ENCODE data around the gene PDE3A. TPM values are rescaled to one million over a fixed set of nuclear protein-coding genes. Genes with fewer than 3 reads are reported as not detected.

PDE3A gene
- total and polyA plus RNA-seq, 3 donors from 2014 or later, result 1.6 to 4.8 (median 2.7) TPM

GRCh38 chr12:20440408-20440807 is 72.1 kb downstream of the PDE3A start:
- DNase-seq, result no peak
- WGBS, 2 donors, result 34 to 64% methylated on average over 1 of the region's 1 CpG
- TF ChIP-seq, protein P1, sequence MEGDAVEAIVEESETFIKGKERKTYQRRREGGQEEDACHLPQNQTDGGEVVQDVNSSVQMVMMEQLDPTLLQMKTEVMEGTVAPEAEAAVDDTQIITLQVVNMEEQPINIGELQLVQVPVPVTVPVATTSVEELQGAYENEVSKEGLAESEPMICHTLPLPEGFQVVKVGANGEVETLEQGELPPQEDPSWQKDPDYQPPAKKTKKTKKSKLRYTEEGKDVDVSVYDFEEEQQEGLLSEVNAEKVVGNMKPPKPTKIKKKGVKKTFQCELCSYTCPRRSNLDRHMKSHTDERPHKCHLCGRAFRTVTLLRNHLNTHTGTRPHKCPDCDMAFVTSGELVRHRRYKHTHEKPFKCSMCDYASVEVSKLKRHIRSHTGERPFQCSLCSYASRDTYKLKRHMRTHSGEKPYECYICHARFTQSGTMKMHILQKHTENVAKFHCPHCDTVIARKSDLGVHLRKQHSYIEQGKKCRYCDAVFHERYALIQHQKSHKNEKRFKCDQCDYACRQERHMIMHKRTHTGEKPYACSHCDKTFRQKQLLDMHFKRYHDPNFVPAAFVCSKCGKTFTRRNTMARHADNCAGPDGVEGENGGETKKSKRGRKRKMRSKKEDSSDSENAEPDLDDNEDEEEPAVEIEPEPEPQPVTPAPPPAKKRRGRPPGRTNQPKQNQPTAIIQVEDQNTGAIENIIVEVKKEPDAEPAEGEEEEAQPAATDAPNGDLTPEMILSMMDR (IDR thresholded peaks at IDR 0.05), result no peak
- TF ChIP-seq POLR2A (IDR thresholded peaks at IDR 0.05), result no peak
- Histone ChIP-seq H3K9me3 (no peaks in the 10 kb centered on the region), H3K27me3 (no peaks in the 10 kb centered on the region), H3K4me3 (no peak overlapping the region), H3K4me1 (no peaks in the 10 kb centered on the region), H3K36me3 (ENCODE audit: low read depth, missing control alignments) (no peaks in the 10 kb centered on the region), H3K27ac (no peak overlapping the region)
- intact Hi-C loops (cut with DNase I; ENCODE audit: low total_unique reads), result no loop called here

GRCh38 chr12:20442322-20442721 is 74.0 kb downstream of the PDE3A start:
- intact Hi-C loops (cut with DNase I; ENCODE audit: low total_unique reads), result no loop called here
- 78 to 85% methylated on average over 6 of the region's 6 CpGs for WGBS, 2 donors
- no peak for TF ChIP-seq POLR2A (IDR thresholded peaks at IDR 0.05)
- TF ChIP-seq, protein P1 (IDR thresholded peaks at IDR 0.05), result no peak
- no peaks in the 10 kb centered on the region for H3K4me1 ChIP-seq
- H3K36me3 ChIP-seq (ENCODE audit: low read depth, missing control alignments), result no peaks in the 10 kb centered on the region
- H3K9me3 ChIP-seq, result no peaks in the 10 kb centered on the region
- no peak for DNase-seq
- H3K4me3 ChIP-seq, result no peak overlapping the region
- no peaks in the 10 kb centered on the region for H3K27me3 ChIP-seq
- no peak overlapping the region for H3K27ac ChIP-seq

- no peaks in the 10 kb centered on the region for H3K27me3 ChIP-seq
- 89% methylated on average over 3 of the region's 3 CpGs for WGBS, 2 donors
- H3K27ac ChIP-seq, result no peak overlapping the region
- TF ChIP-seq, protein P1 (IDR thresholded peaks at IDR 0.05), result no peak
- TF ChIP-seq POLR2A (IDR thresholded peaks at IDR 0.05), result no peak
- DNase-seq, result no peak
- H3K9me3 ChIP-seq, result no peaks in the 10 kb centered on the region
- H3K4me3 ChIP-seq, result no peak overlapping the region
- no peaks in the 10 kb centered on the region for H3K4me1 ChIP-seq
- H3K36me3 ChIP-seq (ENCODE audit: low read depth, missing control alignments), result no peaks in the 10 kb centered on the region
- intact Hi-C loops (cut with DNase I; ENCODE audit: low total_unique reads), result no loop called here
Observed at GRCh38 chr12:20443255-20443654, 74.9 kb downstream of the PDE3A start.

DNA sequence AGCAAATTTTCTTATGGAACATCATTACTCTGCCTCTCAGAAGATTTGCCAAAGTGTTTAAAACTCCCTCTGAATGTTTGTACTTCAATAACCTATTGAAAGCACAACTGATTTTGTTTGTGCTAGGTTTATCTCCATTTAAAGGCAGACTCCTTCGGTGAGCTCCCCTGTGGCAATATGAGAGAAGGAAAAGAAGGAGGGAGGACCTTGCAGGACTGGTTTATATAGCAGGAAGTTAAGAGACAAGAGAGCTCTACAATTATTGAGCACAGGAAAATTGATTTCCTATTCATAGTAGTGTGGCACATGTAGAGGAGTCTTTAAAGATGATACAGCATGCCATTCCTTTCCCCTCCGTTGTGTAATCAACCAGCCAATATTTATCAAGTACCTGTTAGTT is 75.5 kb downstream of the PDE3A start:
- intact Hi-C loops (cut with DNase I; ENCODE audit: low total_unique reads), result no loop called here
- Histone ChIP-seq H3K36me3 (ENCODE audit: low read depth, missing control alignments) (no peaks in the 10 kb centered on the region), H3K27ac (no peak overlapping the region), H3K9me3 (no peaks in the 10 kb centered on the region), H3K4me3 (no peak overlapping the region), H3K27me3 (no peaks in the 10 kb centered on the region), H3K4me1 (no peaks in the 10 kb centered on the region)
- WGBS, 2 donors, result 78 to 83% methylated on average over 2 of the region's 2 CpGs
- TF ChIP-seq POLR2A (IDR thresholded peaks at IDR 0.05), result no peak
- TF ChIP-seq, protein P1 (IDR thresholded peaks at IDR 0.05), result no peak
- no peak for DNase-seq

- Histone ChIP-seq H3K27me3 (no peaks in the 10 kb centered on the region), H3K4me3 (no peak overlapping the region), H3K27ac (no peak overlapping the region), H3K36me3 (ENCODE audit: low read depth, missing control alignments) (no peaks in the 10 kb centered on the region), H3K9me3 (no peaks in the 10 kb centered on the region), H3K4me1 (no peaks in the 10 kb centered on the region)
- TF ChIP-seq, protein P1 (IDR thresholded peaks at IDR 0.05), result no peak
- TF ChIP-seq POLR2A (IDR thresholded peaks at IDR 0.05), result no peak
- no peak for DNase-seq
- intact Hi-C loops (cut with DNase I; ENCODE audit: low total_unique reads), result no loop called here
- WGBS, 2 donors, result 78 to 87% methylated on average over 6 of the region's 6 CpGs
Observed at GRCh38 chr12:20444595-20445170, 76.3 kb downstream of the PDE3A start.
